ENCODE results near the gene GNG7.

DNA sequence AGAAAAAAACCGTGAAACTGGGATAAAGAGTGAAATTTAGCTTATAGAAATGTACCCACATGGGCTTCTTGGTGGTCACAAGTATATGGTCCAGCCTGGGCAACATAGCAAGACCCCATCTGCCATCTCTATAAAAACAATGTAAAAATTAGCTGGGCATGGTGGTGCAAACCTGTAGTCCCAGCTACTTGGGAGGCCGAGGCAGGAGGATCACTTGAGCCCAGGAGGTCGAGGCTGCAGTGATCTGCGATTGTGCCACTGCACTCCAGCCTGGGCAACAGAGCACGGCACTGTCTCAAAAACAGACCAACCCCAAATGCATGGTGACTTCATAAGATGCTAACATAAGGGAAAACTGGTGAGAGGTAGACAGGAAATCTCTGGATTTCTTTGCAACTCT lies 54.4 kb downstream of the GNG7 start:
- TF ChIP-seq, protein P1, sequence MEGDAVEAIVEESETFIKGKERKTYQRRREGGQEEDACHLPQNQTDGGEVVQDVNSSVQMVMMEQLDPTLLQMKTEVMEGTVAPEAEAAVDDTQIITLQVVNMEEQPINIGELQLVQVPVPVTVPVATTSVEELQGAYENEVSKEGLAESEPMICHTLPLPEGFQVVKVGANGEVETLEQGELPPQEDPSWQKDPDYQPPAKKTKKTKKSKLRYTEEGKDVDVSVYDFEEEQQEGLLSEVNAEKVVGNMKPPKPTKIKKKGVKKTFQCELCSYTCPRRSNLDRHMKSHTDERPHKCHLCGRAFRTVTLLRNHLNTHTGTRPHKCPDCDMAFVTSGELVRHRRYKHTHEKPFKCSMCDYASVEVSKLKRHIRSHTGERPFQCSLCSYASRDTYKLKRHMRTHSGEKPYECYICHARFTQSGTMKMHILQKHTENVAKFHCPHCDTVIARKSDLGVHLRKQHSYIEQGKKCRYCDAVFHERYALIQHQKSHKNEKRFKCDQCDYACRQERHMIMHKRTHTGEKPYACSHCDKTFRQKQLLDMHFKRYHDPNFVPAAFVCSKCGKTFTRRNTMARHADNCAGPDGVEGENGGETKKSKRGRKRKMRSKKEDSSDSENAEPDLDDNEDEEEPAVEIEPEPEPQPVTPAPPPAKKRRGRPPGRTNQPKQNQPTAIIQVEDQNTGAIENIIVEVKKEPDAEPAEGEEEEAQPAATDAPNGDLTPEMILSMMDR (IDR thresholded peaks at IDR 0.05; ENCODE audit: insufficient read depth, low read depth, low read length), result no peak
- TF ChIP-seq EZH2 (IDR thresholded peaks at IDR 0.05; ENCODE audit: insufficient read depth, low read length), result no peak

Measured in astrocyte (in vitro differentiated cells and primary cell).